HepG2 (cell line): ENCODE results near the gene AMPH. TPM values are rescaled to one million over a fixed set of nuclear protein-coding genes. Genes with fewer than 3 reads are reported as not detected.

Experiments used
- ATAC-seq: fragments of 200-7000 bp; cut with Tn5 transposase; 3 replicates; pipeline ENCODE4 v1.9.1; 2020; ENCODE audit warnings: mild to moderate bottlenecking, moderate library complexity
- BruUV-seq: library from RNA; stranded (reverse); fragments of 400-500 nt; replicated peaks from 2 replicates; lab custom pipeline; 2021; lab: Mats Ljungman, UMichigan
- CTCF ChIA-PET: fragments of 300-600 bp; formaldehyde crosslinking; extraction: SDS; loops from one replicate; lab custom pipeline; 2021; ENCODE audit warnings: low total read pairs, inconsistent platforms, low intra/inter-chr PET ratio; lab: Yijun Ruan, JAX
- POLR2A ChIA-PET: fragments of 350-600 bp; sonication (Branson Sonifier 250); formaldehyde crosslinking; loops from one replicate; lab custom pipeline; 2020; ENCODE audit warnings: antibody characterized with exemption, inconsistent platforms; lab: Yijun Ruan, JAX
- DNase-seq: peaks from one replicate; pipeline ENCODE4 v3.0.0-alpha.2; 2015; ENCODE audit warnings: low spot score
- FAIRE-seq: peaks from 3 replicates; lab custom pipeline; 2011; peaks lifted over from hg19 to GRCh38; lab: Jason Lieb, UNC
- H2AFZ ChIP-seq: one replicate; pipeline ENCODE4 v1.6.1; 2011; ENCODE audit warnings: low read length, inconsistent platforms
- H3K27ac ChIP-seq: fragments of 300-600 bp; 3 replicates; pipeline ENCODE4 v1.8.0; 2011; ENCODE audit warnings: mixed run types, mild to moderate bottlenecking, mixed read lengths, low read length, inconsistent platforms; ENCODE audit not compliant: insufficient read depth; ENCODE audit errors: extremely low read length
- H3K27me3 ChIP-seq, 2 experiments: fragments of 200-600 bp in 1 of 2; 2 replicates in 1 of 2; 3 replicates in 1 of 2; pipeline versions ENCODE4 v1.6.0 to v1.8.0; 2011; ENCODE audit warnings: low read length in 2 of 2, mild to moderate bottlenecking in 2 of 2, moderate library complexity in 2 of 2, inconsistent platforms in 1 of 2; ENCODE audit not compliant: insufficient read depth in 2 of 2, control insufficient read depth in 1 of 2
- H3K36me3 ChIP-seq, 2 experiments: fragments of 200-600 bp in 1 of 2; replicated peaks in 1 of 2; 2 replicates in 1 of 2; 3 replicates in 1 of 2; pipeline versions ENCODE4 v1.5.1 to v1.8.0; 2011; ENCODE audit warnings: low read length in 2 of 2, inconsistent platforms in 1 of 2; ENCODE audit not compliant: insufficient read depth in 2 of 2, control insufficient read depth in 1 of 2
- H3K4me1 ChIP-seq: 2 replicates; pipeline ENCODE4 v1.5.1; 2012; ENCODE audit warnings: low read length, inconsistent platforms; ENCODE audit not compliant: insufficient read depth
- H3K4me2 ChIP-seq: 2 replicates; pipeline ENCODE4 v1.6.0; 2011; ENCODE audit warnings: low read depth, low read length, inconsistent platforms
- H3K4me3 ChIP-seq, 3 experiments: fragments of 200-600 bp in 1 of 3; sonication (generic), shearing (Covaris generic) in 1 of 3; replicated peaks in 1 of 3; 2 replicates each; pipeline ENCODE4 v1.5.1; 2011 to 2016; ENCODE audit warnings: low read length in 3 of 3, inconsistent platforms in 2 of 3, low read depth in 2 of 3, mild to moderate bottlenecking in 2 of 3, control low read depth in 1 of 3, mixed read lengths in 1 of 3; ENCODE audit not compliant: insufficient read depth in 1 of 3
- H3K79me2 ChIP-seq: one replicate; pipeline ENCODE4 v1.6.1; 2011; ENCODE audit warnings: low read length, inconsistent platforms; ENCODE audit not compliant: insufficient read depth
- H3K9ac ChIP-seq: 2 replicates; pipeline ENCODE4 v1.6.0; 2011; ENCODE audit warnings: mild to moderate bottlenecking, low read depth, low read length, inconsistent platforms; ENCODE audit not compliant: insufficient read depth
- H3K9me3 ChIP-seq: 2 replicates; pipeline ENCODE4 v1.5.1; 2012; ENCODE audit warnings: mild to moderate bottlenecking, low read length
- H4K20me1 ChIP-seq: 2 replicates; pipeline ENCODE4 v1.6.0; 2011; ENCODE audit warnings: inconsistent platforms, mild to moderate bottlenecking, low read length, moderate library complexity; ENCODE audit not compliant: insufficient read depth
- EED ChIP-seq: sonication (generic); formaldehyde crosslinking; IDR thresholded peaks from 2 replicates; pipeline ENCODE4 v1.5.0; 2020; ENCODE audit warnings: mild to moderate bottlenecking, missing genetic modification reagents
- EP300 ChIP-seq, 3 experiments: sonication (generic) in 1 of 3; formaldehyde crosslinking in 1 of 3; IDR thresholded peaks; 2 replicates each; pipeline versions ENCODE4 v1.5.1 to v1.6.1; 2011 to 2020; ENCODE audit warnings: low read depth in 2 of 3, low read length in 2 of 3, borderline replicate concordance in 1 of 3, improper control_type of control experiment in 1 of 3, mild to moderate bottlenecking in 1 of 3, missing genetic modification reagents in 1 of 3, moderate library complexity in 1 of 3
- FOXK2 ChIP-seq: fragments of 450-650 bp; IDR thresholded peaks from 2 replicates; pipeline ENCODE4 v1.6.1; 2016
- HDAC6 ChIP-seq: fragments of 200-600 bp; sonication (generic); IDR thresholded peaks from 2 replicates; pipeline ENCODE4 v1.7.0; 2017; ENCODE audit warnings: mild to moderate bottlenecking, antibody characterized with exemption, low read length, low read depth
- MAFK ChIP-seq, 2 experiments: IDR thresholded peaks in 1 of 2; conservative IDR thresholded peaks in 1 of 2; 2 replicates each; pipeline ENCODE4 v1.6.1; 2011; ENCODE audit warnings: improper control_type of control experiment in 2 of 2, low read length in 2 of 2
- NCOR1 ChIP-seq: fragments of 200-600 bp; sonication (generic); IDR thresholded peaks from 2 replicates; pipeline ENCODE4 v1.7.0; 2017; ENCODE audit warnings: antibody characterized with exemption, low read length, borderline replicate concordance
- ZMYM3 ChIP-seq: sonication (generic); formaldehyde crosslinking; IDR thresholded peaks from 2 replicates; pipeline ENCODE4 v1.5.1; 2020; ENCODE audit warnings: mild to moderate bottlenecking, missing genetic modification reagents
- ZMYM4 ChIP-seq: sonication (generic); formaldehyde crosslinking; IDR thresholded peaks from 2 replicates; pipeline ENCODE4 v1.8.1; 2023; ENCODE audit warnings: mild to moderate bottlenecking, missing genetic modification reagents
- ZNF382 ChIP-seq: sonication (generic); formaldehyde crosslinking; IDR thresholded peaks from 2 replicates; pipeline ENCODE4 v1.5.0; 2020; ENCODE audit warnings: missing genetic modification reagents, mild to moderate bottlenecking, borderline replicate concordance
- ZNF431 ChIP-seq: sonication (generic); formaldehyde crosslinking; IDR thresholded peaks from 2 replicates; pipeline ENCODE4 v1.9.0; 2022; ENCODE audit warnings: missing genetic modification reagents, low read depth, mild to moderate bottlenecking, borderline replicate concordance
- ZNF547 ChIP-seq: sonication (generic); formaldehyde crosslinking; IDR thresholded peaks from 2 replicates; pipeline ENCODE4 v1.5.1; 2020; ENCODE audit warnings: mild to moderate bottlenecking, missing genetic modification reagents
- ZNF556 ChIP-seq: sonication (generic); formaldehyde crosslinking; IDR thresholded peaks from 2 replicates; pipeline ENCODE4 v1.4.0; 2020; ENCODE audit warnings: mild to moderate bottlenecking, missing genetic modification reagents, borderline replicate concordance
- ZNF589 ChIP-seq: sonication (generic); formaldehyde crosslinking; conservative IDR thresholded peaks from 2 replicates; pipeline ENCODE4 v1.8.0; 2022; ENCODE audit warnings: mild to moderate bottlenecking, moderate library complexity, missing genetic modification reagents
- ZNF746 ChIP-seq: sonication (generic); formaldehyde crosslinking; IDR thresholded peaks from 2 replicates; pipeline ENCODE4 v1.8.0; 2022; ENCODE audit warnings: mild to moderate bottlenecking, missing genetic modification reagents
- ZNF790 ChIP-seq: sonication (generic); formaldehyde crosslinking; IDR thresholded peaks from 2 replicates; pipeline ENCODE4 v1.8.0; 2022; ENCODE audit warnings: missing genetic modification reagents, mild to moderate bottlenecking, borderline replicate concordance
- WGBS: methylation state at CpG from one replicate; pipeline ENCODE4 v1.1.6; 2017; ENCODE audit warnings: low lambda C conversion rate; 5-methylcytosine and 5-hydroxymethylcytosine counted together
- in situ Hi-C: cut with HindIII; loops from 2 replicates; pipeline ENCODE4 v1.10.0; 2017; ENCODE audit warnings: low pct_unique_long_range_greater_than_20kb; ENCODE audit not compliant: extremely low pct_ligation_motif_present
- intact Hi-C: fragments of 100-400 bp; cut with micrococcal nuclease; formaldehyde crosslinking; loops from one replicate; pipeline ENCODE4 v1.10.0; 2022; ENCODE audit not compliant: unreplicated experiment
- polyA plus RNA-seq, 8 experiments: library from polyadenylated mRNA; depleted of rRNA in 3 of 8; stranded (reverse) in 7 of 8; unstranded in 1 of 8; fragments of >200 nt; fragmentation: Illumina TruSeq in 4 of 8; extraction: Trizol in 4 of 8; gene quantifications; 2 replicates each; pipeline versions ENCODE4 v1.2.1 to v1.2.3, GENCODE V29; 2011 to 2016; ENCODE audit warnings: low read depth in 4 of 8, missing spikeins in 1 of 8, mixed read lengths in 1 of 8; ENCODE audit not compliant: insufficient read depth in 1 of 8
- total RNA-seq, 5 experiments: library from RNA; depleted of rRNA; stranded (reverse); fragments of >200 nt; fragmentation: Illumina TruSeq; extraction: Trizol; gene quantifications; 2 replicates each; pipeline ENCODE4 v1.2.3, GENCODE V29; 2016; ENCODE audit warnings: low read depth in 1 of 5
- TF ChIP-seq, protein P1 (sequence below): sonication (generic); formaldehyde crosslinking; conservative IDR thresholded peaks from 2 replicates; pipeline ENCODE4 v1.4.0; 2020; ENCODE audit warnings: missing genetic modification reagents

Gene AMPH
- total and polyA plus RNA-seq, 2 of the 13 experiments (the other 11 are each of a cell fraction or from before 2014, with no cell fraction given): not detected

GRCh38 chr7:38481401-38481800 lies 149.8 kb downstream of the AMPH start:
- 0% methylated on average over 2 of the region's 2 CpGs for WGBS
- no peak for DNase-seq
- Histone ChIP-seq H4K20me1 (no peaks in the 10 kb centered on the region), H3K4me3 (no peak overlapping the region), H3K27me3 (no peaks in the 10 kb centered on the region), H3K4me1 (no peaks in the 10 kb centered on the region), H3K79me2 (no peaks in the 10 kb centered on the region), H3K4me2 (no peak overlapping the region), H3K9me3 (no peaks in the 10 kb centered on the region), H2AFZ (no peak overlapping the region)
- no peak for FAIRE-seq
- CTCF ChIA-PET: no interaction called here
- no TSS peak for BruUV-seq
- intact Hi-C loops (no loop called here), in situ Hi-C loops (no loop called here)
- POLR2A ChIA-PET: no interaction called here
- TF ChIP-seq EP300 (IDR thresholded peaks at IDR 0.05; ENCODE audit: low read depth in 2 of 2, low read length in 2 of 2): no peak
- TF ChIP-seq EP300 (CRISPR knock-in tag; IDR thresholded peaks at IDR 0.05; ENCODE audit: borderline replicate concordance): no peak
- TF ChIP-seq ZNF589 (CRISPR knock-in tag): no peak
- no peak for TF ChIP-seq ZNF790 (CRISPR knock-in tag)
- no peak for TF ChIP-seq HDAC6
- no peak for TF ChIP-seq ZNF556
- TF ChIP-seq FOXK2: no peak
- TF ChIP-seq, protein P1, sequence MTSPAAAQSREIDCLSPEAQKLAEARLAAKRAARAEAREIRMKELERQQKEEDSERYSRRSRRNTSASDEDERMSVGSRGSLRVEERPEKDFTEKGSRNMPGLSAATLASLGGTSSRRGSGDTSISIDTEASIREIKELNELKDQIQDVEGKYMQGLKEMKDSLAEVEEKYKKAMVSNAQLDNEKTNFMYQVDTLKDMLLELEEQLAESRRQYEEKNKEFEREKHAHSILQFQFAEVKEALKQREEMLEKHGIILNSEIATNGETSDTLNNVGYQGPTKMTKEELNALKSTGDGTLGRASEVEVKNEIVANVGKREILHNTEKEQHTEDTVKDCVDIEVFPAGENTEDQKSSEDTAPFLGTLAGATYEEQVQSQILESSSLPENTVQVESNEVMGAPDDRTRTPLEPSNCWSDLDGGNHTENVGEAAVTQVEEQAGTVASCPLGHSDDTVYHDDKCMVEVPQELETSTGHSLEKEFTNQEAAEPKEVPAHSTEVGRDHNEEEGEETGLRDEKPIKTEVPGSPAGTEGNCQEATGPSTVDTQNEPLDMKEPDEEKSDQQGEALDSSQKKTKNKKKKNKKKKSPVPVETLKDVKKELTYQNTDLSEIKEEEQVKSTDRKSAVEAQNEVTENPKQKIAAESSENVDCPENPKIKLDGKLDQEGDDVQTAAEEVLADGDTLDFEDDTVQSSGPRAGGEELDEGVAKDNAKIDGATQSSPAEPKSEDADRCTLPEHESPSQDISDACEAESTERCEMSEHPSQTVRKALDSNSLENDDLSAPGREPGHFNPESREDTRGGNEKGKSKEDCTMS (CRISPR knock-in tag): no peak
- no peak for TF ChIP-seq NCOR1
- TF ChIP-seq ZMYM3: no peak
- no peak for TF ChIP-seq ZMYM4 (CRISPR knock-in tag)
- TF ChIP-seq ZNF431: no peak
- TF ChIP-seq ZNF746: no peak
- no peak for TF ChIP-seq MAFK (conservative IDR thresholded peaks at IDR 0.05 in 1 of 2, IDR thresholded peaks at IDR 0.05 in 1 of 2; ENCODE audit: low read length in 2 of 2)
- TF ChIP-seq ZNF382 (CRISPR knock-in tag): no peak
- no peak for TF ChIP-seq ZNF547 (CRISPR knock-in tag)
- no peak for TF ChIP-seq EED (CRISPR knock-in tag)
- TF ChIP-seq, all 625 proteins: peak for 0
- H3K9ac ChIP-seq: no peak overlapping the region
- H3K36me3 ChIP-seq: no peaks in the 10 kb centered on the region
- no peak for ATAC-seq
- no peak overlapping the region for H3K27ac ChIP-seq
